ENCODE results near the gene TRIM67.

DNA sequence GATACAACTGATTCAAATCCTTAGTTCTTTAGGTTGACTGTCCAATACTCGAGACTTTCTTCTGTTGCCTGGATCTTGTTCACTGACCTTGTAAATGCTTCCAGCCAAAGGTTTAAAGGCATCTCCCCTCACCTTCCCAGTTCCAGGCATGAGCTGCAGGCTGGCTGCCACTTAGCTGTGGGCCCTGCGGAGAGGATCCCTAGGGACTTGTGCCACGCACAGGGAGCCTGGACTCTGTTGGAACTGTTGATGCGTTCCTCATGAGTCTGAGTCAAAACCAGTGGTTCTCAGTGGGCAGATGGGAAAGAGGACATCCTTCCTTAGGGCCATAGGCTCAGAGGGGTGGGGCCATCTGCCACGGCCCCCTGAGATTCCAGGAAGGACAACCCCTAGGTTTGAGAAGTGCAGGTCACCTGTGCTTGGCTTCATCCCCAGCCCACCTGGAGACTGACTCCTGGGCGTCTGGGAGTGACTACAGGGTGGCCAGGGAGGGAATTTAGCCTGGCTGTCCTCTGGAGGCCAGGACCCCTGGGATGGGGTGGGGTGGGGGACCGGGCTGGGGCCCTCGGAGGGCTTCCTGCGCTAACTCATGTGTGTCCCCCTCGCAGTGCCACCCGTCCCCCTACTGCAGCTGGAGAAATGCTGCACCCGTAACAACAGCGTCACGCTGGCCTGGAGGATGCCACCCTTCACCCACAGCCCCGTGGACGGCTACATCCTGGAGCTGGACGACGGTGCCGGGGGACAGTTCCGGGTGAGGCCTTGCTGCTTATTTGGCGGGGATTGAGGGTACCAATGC is 41.6 kb downstream of the TRIM67 start:
- TF ChIP-seq, protein P1, sequence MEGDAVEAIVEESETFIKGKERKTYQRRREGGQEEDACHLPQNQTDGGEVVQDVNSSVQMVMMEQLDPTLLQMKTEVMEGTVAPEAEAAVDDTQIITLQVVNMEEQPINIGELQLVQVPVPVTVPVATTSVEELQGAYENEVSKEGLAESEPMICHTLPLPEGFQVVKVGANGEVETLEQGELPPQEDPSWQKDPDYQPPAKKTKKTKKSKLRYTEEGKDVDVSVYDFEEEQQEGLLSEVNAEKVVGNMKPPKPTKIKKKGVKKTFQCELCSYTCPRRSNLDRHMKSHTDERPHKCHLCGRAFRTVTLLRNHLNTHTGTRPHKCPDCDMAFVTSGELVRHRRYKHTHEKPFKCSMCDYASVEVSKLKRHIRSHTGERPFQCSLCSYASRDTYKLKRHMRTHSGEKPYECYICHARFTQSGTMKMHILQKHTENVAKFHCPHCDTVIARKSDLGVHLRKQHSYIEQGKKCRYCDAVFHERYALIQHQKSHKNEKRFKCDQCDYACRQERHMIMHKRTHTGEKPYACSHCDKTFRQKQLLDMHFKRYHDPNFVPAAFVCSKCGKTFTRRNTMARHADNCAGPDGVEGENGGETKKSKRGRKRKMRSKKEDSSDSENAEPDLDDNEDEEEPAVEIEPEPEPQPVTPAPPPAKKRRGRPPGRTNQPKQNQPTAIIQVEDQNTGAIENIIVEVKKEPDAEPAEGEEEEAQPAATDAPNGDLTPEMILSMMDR (IDR thresholded peaks at IDR 0.05), result no peak
- no peak for TF ChIP-seq POLR2A (IDR thresholded peaks at IDR 0.05)

All from uterus (tissue), 2 donors.